Thyroid gland (tissue), 4 donors: Measurements from ENCODE around the gene CTNS.

ENCODE experiments used
- POLR2A ChIP-seq, 2 donors: fragments of 450-650 bp; IDR thresholded peaks; one replicate each; pipeline ENCODE4 v1.6.1; 2017; ENCODE audit warnings: antibody characterized with exemption in 2 of 2, mild to moderate bottlenecking in 2 of 2, moderate library complexity in 1 of 2
- TF ChIP-seq, protein P1 (sequence below), 6 experiments: fragments of 200-600 bp in 3 of 6; fragments of 450-650 bp in 3 of 6; sonication (generic) in 3 of 6; IDR thresholded peaks; one replicate each; pipeline ENCODE4 v1.5.1; 2016 to 2019; ENCODE audit warnings: antibody characterized with exemption in 6 of 6, mild to moderate bottlenecking in 2 of 6, inconsistent platforms in 1 of 6, moderate library complexity in 1 of 6

DNA sequence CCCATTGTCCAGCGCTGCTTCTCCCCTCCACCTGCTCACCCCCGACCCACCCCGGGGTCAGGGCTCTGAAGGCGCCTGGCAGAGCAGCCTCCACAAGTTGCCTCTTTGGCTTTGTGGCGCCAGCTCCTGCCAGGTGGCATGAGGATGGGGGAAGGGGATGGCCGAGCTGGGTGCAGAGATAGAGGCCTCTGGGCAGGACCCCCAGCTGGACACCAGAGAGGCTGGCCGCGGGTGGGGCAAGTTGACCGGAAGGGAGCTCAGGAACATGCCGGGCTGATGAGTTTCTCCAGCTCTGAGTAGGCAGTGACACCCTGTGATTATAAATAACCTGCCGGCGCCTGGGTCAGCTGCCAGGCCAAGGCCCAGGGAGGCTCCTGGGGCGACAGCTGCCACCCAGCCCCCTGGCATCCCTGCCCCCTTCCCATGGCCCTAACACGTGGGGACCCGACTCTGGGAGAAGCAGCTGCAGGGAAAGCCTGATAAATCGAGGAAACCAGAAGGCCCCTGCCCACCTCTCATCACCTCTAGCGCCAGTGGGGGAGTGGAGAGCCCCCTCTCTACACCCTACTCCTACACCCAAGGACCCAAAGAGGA, 58.7 kb downstream of the CTNS start:
- TF ChIP-seq, protein P1, sequence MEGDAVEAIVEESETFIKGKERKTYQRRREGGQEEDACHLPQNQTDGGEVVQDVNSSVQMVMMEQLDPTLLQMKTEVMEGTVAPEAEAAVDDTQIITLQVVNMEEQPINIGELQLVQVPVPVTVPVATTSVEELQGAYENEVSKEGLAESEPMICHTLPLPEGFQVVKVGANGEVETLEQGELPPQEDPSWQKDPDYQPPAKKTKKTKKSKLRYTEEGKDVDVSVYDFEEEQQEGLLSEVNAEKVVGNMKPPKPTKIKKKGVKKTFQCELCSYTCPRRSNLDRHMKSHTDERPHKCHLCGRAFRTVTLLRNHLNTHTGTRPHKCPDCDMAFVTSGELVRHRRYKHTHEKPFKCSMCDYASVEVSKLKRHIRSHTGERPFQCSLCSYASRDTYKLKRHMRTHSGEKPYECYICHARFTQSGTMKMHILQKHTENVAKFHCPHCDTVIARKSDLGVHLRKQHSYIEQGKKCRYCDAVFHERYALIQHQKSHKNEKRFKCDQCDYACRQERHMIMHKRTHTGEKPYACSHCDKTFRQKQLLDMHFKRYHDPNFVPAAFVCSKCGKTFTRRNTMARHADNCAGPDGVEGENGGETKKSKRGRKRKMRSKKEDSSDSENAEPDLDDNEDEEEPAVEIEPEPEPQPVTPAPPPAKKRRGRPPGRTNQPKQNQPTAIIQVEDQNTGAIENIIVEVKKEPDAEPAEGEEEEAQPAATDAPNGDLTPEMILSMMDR (IDR thresholded peaks at IDR 0.05), result no peak
- TF ChIP-seq POLR2A (IDR thresholded peaks at IDR 0.05), result no peak
